ENCODE data around the gene THADA.

Gene THADA

GRCh38 chr2:43217228-43218154, 378.3 kb downstream of the THADA start:
- no peak for DNase-seq

DNA sequence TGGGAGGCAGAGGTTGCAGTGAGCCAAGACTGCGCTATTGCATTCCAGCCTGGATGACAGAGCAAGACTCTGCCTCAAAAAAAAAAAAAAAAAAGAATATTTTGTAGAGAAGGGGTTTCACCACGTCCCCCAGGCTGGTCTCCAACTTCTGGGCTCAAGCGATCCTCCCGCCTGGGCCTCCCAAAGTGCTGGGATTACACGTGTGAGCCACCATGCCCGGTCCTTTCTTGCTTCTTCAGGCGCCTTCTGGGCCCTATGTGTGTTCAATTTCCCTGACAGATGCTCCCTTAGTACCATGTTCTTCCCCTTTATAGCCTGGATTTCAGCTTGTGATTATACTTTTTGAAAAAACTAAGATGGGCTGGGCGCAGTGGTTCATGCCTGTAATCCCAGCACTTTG, 379.2 kb downstream of the THADA start:
- DNase-seq = no peak

- DNase-seq = no peak
Observed at GRCh38 chr2:43215673-43216255, 380.1 kb downstream of the THADA start.

- DNase-seq = no peak
Observed at GRCh38 chr2:43214253-43214652, 381.6 kb downstream of the THADA start.

- no peak for DNase-seq
Observed at GRCh38 chr2:43212931-43213330, 382.9 kb downstream of the THADA start.

- no peak for DNase-seq
Observed at GRCh38 chr2:43212216-43212835, 383.5 kb downstream of the THADA start.

GRCh38 chr2:43210467-43211303, 385.2 kb downstream of the THADA start:
- no peak for DNase-seq

GRCh38 chr2:43210125-43210466, 385.7 kb downstream of the THADA start:
- no peak for DNase-seq

- DNase-seq = no peak
Observed at GRCh38 chr2:43209204-43209717, 386.6 kb downstream of the THADA start.

DNA sequence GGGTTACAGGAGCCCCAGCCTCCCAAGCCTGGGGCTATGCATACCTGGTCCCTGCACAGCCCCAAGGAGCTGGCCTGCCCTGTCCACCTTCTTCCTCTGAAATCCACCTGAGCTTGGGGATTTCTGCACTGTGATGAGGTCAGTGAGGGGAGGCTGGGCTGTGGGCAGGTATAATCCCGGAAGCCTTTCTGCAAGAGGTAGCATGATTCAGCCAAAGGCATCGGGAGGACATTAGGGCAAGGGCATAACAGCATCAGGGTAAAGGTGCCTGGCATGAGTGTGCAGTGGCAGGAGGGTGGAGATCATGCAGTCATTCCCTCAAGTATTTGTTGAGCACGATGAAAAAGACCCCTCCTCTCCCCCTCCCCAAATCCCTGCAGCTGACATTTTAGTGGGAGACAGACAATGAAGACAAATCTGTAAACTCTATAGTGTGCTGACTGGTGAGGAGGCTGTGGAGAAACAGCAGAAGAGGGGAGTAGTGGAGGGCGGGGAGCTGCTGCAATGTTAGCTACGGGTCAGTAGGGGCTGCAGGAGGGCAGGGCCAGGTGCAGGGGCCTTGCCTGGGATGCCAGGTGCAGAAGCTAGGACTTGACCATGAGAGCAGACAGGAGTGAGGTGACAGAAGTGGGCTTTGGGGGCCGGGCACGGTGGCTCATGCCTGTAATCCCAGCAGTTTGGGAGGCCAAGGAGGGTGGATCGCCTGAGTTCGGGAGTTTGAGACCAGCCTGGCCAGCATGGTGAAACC, 388.1 kb downstream of the THADA start:
- no peak for DNase-seq

GRCh38 chr2:43206602-43207001, 389.2 kb downstream of the THADA start:
- no peak for DNase-seq

DNA sequence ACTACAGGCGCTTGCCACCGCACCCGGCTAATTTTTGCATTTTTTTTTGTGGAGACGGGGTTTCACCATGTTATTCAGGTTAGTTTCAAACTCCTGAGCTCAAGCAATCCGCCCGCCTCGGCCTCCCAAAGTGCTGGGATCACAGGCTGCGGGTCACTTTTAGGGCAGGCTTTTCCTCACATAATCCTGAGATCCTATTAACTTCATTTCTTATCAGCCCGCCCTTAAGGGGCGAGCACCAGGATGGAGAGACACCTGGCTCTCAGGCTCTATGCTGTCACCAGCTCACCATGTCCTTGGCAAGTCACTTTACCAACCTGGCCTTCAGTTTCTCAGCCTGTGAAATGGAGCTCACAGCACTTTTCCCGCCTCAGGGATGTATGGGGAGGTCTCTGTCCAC, 392.5 kb downstream of the THADA start:
- DNase-seq = no peak

- DNase-seq = no peak
Observed at GRCh38 chr2:43202289-43202688, 393.5 kb downstream of the THADA start.

DNA sequence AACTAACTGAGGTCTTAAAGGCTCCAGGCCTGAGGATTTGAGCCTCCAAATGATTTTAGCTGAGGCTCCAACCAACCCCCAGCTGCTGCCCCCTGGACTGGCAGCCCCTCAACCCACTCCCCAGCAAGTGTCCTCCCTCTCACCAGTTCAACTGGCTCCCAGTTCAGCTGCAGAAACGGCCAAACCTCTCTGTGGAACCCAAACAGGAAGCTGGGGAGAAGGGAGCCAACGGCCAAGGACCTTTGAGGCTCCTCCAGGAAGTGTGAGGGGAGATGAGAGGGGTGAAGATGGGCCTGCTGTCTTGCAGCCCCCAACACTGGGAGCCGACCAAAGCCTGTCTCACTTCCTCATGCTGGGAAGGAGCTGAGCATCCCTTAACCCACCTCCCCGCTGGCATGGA, 394.3 kb downstream of the THADA start:
- no peak for DNase-seq

DNA sequence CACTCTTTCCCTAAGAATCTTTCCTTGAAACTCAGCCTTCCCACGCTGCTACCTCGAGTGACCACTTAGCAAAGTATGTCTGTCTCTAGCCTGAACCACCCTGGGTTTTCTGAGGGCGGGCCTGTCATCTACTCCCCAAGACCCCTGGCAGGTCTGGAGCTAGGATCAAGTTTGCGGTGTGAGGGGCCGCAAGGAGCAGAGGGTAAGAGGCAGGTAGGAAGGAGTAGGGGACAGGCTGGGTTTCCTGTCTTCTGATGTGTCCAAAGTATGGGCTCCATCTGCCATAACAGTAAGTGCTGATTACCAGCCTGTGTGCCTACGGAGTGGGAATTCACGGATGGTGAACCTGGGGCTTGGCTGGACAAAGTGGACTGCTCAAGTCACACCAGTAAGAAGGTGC, 394.8 kb downstream of the THADA start:
- no peak for DNase-seq

GRCh38 chr2:43199492-43200488, 396.0 kb downstream of the THADA start:
- no peak for DNase-seq

DNA sequence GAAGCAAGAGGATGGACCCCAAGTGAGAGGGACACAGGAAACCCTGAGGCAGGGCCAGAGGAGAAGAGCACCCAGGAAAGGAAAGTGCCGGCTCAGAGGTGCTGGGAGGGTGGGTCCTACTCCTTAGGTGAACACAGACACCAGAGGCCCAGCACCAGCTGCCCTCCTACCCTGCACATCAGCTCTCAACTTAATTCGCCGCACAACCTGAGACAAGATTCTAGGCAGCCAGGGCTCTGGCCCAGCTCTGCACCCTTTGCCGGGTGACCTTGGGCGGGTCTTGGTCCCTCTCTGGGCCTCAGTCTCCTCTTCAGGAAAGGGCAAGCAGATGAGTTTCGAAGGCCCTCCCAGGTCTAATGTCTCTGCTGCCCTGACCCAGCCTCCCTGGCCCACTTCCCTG, 397.6 kb downstream of the THADA start:
- no peak for DNase-seq

DNA sequence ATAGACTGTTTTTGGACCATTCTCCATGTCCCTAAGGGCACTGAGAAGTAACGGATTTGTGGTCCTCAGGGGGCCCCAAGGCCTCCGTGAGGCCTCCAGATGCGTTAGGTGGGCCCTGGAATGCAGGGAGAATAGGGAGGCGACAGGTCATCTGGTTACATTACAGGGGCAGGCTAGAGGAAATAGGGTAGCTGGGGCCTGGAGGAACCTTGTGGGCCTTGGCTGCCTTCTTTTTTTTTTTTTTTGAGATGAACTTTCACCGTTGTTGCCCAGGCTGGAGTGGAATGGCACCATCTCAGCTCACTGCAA, 398.3 kb downstream of the THADA start:
- DNase-seq = no peak

- no peak for DNase-seq
Observed at GRCh38 chr2:43196768-43197587, 398.9 kb downstream of the THADA start.

Data from activated CD4-positive, CD25-positive, alpha-beta regulatory T cell treated with anti-CD3 and anti-CD28 coated beads, Interleukin-2, amount 50 U/mL, for 72 hours (primary cell).